A204.1 (cell line): Measurements from ENCODE around the gene ASPSCR1.
"Not testable (repeated sequence)": the region's sequence is repeated elsewhere in the genome, so short reads cannot be mapped to it uniquely, and the experiment has no call there.

Source experiments
- FAIRE-seq: peaks from 2 replicates; lab custom pipeline; 2012; peaks lifted over from hg19 to GRCh38; lab: Jason Lieb, UNC

ASPSCR1 gene

GRCh38 chr17:81960130-81960958 lies 17.1 kb upstream of the ASPSCR1 start:
- FAIRE-seq, result no peak

DNA sequence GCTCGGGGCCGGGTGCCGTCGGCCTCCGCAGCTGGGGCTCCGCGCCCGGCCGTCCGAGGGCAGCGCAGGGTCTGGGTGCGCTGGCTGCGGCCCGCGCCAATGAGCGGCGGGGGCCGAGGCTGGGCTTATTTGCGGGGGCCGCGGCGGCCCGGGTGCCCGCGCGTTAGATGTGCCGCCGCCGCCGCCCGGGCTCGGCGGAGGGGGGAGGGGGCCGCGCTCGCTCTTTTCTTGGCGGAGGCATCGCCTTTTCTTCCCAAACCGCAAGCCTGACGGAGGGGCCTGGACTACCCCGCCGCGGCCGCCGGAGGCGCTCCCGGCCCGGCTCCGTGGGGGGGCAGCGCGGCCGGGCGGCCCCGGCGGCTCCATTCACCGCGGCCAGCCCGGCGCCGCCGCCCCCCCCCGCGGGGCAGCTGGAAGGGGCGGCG lies 16.3 kb upstream of the ASPSCR1 start, which contains the start of gene NOTUM:
Gene NOTUM (minus strand): TSS at position 101 of the 425 bp plus-strand sequence. CDS start 278 bp downstream, outside the sequence.
- no peak for FAIRE-seq

- FAIRE-seq, result no peak
Observed at GRCh38 chr17:81961521-81962498, 15.6 kb upstream of the ASPSCR1 start.

DNA sequence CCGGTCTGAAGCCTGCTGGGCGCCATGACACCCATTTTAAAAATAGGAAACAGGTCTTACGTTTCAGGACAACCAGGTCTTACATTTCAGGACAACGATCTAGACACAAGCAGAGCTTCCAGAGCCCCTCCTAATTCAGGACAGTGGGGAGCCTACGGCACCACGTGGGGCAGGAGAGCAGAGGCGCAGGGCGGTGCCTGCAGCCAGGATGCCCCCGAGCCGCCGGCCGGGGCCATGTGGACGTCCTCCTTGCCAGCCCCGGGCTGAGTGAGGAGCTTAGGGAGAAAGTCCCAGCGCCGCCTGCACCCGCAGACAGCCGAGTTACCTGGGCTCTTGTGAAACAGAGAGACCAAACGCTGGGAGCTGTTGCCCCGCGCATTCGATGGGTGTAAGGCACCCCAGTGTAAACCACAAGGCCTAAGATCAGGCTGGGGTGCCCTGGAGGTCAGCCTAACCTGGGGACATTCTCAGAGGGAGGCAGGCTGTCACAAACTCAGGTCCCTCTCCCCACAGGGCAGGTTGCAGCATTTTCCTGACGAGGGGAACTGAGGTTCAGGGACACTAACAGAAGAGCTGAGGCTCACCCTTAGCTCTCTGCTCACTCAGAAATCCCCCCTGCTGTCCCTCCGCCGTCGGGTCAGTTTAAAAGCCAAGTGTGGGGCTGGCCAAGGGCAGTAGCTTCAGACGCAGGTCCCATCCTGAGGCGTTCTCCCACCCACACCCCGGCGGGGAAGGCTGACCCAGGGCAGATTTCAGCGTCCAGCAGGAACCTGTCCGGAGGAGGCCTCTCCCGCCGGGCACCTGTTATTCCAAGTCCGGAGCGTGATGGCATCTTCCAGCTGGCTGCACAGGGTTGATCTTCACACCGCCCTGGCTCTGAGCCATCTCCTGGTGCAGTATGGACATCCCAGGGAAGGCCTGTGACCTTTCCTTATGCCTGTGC lies 14.7 kb upstream of the ASPSCR1 start:
- no peak for FAIRE-seq

- no peak for FAIRE-seq
Observed at GRCh38 chr17:81964081-81964849, 13.2 kb upstream of the ASPSCR1 start.

DNA sequence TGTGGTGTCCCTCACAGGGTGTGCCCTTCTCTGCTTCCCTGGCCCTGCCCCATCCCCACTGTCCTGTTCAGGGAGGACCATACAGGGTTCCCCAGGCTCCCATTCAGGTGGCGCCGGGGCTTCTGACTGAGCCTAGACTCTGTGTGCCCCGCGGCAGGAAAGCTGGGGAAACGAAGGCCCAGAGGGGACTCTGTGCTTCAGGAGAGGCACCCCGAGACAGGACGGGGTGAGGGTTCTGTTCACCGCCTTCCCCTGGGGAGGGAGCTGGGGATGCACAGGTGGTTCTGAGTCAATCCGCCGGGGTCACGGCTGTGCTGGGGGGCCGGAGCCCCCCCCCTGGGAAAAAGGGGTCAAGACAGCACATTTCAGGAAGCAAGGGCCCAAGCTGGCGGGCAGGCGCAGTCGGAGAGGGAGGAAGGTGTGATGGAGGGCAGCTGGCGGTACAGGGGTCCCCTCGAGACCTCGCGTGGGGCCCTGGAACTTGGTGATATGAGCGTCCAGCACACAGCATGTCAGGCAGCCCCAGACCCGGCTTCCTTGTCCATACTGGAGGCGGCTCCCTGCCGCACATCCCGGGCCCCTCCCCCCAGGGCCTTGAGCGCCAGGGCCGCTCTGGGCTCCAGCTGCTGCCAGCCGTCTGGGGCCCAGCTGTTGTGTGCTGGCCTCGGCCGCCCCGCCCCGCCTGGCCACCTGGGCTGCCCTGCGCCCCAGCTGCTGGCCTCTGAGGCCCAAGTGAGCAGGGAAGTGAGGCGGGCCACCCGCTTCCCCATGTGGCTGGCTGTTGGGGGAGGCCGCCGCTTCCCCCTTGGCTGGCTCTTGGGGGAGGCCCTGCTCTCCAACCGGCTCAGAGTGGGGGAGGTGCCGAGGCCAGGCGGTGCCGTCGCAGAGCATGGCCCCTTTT lies 10.8 kb upstream of the ASPSCR1 start:
- FAIRE-seq, result no peak

GRCh38 chr17:81967244-81967532 lies 10.2 kb upstream of the ASPSCR1 start:
- FAIRE-seq, result no peak

DNA sequence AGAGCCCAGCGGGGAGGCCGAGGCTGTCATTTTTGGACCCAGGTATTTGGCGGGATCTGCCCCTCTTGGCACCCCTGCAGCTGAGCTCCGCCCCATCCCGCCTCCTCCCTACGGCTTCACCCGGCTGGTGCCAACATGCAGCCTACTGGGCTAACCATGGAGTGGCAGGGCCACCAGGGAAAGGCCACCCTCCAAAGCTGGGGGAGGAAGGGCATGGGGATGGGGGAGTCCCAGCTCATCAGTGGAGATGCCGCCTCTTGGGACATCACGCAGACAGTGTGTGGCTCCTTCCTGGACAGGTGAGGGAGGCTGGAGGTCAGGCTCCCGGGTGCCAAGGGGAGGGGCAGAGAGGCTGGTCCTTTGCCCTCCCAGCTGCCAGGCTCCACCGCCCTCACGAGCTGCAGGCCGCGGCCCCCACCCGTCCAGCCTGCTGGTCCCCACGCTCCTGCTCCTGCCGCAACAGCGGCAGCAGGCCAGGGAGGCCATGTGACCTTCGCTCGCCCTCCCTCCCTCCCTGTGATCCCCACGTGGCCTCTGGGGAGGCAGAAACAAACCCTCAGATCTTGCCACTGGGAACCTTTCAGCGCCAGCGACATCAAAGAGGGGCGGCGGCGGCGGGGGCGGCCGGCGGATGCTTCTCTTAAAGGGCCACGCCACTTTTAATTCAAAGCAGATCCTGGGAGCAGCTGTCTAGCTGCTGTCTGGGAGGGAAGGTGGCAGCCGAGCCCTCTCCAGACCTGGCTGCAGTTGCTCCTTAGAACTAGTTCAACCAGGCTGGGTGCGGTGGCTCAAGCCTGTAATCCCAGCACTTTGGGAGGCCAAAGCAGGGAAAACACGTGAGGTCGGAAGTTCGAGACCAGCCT lies 9.7 kb upstream of the ASPSCR1 start:
- no peak for FAIRE-seq

DNA sequence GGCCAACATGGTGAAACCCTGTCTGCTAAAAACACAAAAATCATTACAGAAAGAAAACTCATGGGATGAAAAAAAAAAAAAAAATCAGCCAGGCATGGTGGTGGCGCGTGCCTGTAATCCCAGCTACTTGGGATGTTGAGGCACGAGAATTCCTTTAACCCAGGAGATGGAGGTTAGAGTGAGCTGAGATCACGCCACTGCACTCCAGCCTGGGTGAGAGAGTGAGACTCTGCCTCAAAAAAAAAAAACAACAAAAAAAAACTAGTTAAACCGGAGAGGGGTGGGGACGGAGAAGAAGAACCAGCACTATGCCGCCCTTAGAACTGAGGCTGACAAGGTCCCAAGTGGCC lies 9.1 kb upstream of the ASPSCR1 start:
- FAIRE-seq, result no peak

- no peak for FAIRE-seq
Observed at GRCh38 chr17:81968850-81969812, 8.3 kb upstream of the ASPSCR1 start.

- no peak for FAIRE-seq
Observed at GRCh38 chr17:81973432-81973831, 4.0 kb upstream of the ASPSCR1 start.

GRCh38 chr17:81976332-81977210 lies 858 bp upstream of the ASPSCR1 start:
- FAIRE-seq, result no peak

DNA sequence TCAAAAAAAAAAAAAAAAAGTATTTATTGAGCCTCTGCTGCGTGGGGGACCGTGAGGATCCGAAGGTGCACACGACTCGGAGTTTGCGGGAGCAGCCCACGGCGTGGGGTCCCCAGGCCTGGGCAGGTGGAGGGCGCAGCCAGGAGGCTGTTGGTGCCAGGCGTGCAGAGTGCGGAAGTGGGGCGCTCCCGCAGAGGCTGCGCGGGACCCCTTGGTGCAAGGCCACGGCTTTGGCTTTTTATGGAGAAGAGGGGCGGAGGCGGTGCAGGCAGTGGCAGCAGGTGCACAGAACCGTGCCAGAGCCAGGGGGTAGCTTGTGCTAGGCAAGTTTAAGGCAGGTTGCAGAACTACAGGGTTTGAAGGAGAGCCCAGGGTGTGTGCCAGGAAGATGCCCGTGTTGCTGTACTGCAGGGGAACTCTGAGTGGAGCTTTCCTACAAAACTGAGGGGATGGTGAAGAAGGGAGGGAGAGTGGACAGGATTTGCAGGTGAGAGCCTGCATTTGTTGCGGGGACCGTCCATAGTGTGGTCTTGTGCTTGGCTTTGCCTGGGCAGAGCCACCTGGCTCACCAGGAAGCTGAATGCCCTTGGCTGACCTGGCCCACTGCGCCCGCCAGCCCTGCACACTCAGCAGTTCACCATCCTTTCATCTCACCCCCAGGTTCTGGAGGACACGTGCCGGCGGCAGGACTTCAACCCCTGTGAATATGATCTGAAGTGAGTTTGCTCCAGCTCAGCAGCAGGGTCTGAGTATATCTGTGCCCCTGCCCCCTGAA lies 1.3 kb downstream of the ASPSCR1 start:
- no peak for FAIRE-seq

GRCh38 chr17:81980122-81980521 lies 2.7 kb downstream of the ASPSCR1 start:
- FAIRE-seq, result no peak

DNA sequence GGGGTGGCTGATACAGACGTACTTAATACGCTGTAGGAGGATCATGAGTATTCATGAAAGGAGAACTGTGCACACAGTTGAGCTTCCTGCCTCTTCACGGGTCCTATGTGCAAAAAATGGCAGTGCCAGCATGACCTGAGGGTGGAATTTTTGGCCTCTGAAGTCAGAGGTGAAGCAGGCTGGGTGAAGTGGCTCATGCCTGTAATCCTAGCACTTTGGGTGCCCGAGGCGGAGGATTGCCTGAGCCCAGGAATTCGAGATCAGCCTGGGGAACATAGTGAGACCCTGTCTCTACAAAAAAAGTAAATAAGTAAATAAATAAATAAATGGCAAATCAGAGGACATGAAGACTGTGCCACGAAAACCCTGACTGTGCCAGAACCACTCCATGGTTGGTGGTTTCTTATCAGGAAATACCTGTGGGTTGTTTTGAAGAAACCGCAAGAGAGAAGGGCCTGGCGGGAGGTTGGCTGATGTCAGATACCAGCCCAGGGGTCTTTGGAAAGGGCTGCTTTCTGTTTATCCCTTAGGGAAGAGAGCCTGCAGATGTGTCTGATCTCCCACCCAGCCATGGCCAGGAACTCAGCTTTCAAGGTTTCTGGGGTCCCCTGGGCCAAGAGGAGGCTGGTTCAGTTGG lies 3.4 kb downstream of the ASPSCR1 start:
- no peak for FAIRE-seq

DNA sequence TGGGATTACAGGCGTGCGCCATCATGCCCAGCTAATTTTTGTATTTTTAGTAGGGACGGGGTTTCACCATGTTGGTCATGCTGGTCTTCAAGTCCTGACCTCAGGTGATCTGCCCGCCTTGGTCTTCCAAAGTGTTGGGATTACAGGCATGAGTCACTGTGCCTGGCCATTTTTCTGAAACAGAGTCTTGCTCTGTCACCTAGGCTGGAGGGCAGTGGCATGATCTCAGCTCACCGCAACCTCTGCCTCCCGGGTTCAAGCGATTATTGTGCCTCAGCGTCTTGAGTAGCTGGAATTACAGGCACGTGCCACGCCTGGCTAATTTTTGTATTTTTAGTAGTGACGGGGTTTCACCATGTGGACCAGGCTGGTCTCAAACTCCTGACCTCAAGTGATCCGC lies 4.1 kb downstream of the ASPSCR1 start:
- not testable (repeated sequence) for FAIRE-seq
